Measurements from ENCODE around the gene SNRK.

Gene SNRK

DNA sequence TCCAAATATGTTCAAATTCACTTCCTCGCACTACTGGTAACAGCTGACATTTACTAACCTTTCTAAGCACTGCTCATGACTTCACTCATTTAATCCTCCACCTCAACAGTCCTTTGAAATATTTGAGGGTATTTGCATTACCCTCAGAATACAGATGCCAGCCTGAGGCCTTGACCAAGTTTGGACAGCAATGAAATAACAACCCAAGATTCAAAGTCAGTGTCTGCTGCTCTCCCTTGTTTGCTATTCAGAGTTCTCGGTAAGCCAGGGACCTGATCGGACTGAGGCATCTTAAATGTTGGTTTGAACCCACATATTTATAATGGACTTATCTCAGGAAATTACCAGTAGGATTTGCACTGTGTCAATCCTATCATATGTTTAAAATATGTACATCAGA is 19.9 kb upstream of the SNRK start:
- DNase-seq (ENCODE audit: low spot score): no peak

GRCh38 chr3:43266995-43267394 is 19.3 kb upstream of the SNRK start:
- TF ChIP-seq, protein P1, sequence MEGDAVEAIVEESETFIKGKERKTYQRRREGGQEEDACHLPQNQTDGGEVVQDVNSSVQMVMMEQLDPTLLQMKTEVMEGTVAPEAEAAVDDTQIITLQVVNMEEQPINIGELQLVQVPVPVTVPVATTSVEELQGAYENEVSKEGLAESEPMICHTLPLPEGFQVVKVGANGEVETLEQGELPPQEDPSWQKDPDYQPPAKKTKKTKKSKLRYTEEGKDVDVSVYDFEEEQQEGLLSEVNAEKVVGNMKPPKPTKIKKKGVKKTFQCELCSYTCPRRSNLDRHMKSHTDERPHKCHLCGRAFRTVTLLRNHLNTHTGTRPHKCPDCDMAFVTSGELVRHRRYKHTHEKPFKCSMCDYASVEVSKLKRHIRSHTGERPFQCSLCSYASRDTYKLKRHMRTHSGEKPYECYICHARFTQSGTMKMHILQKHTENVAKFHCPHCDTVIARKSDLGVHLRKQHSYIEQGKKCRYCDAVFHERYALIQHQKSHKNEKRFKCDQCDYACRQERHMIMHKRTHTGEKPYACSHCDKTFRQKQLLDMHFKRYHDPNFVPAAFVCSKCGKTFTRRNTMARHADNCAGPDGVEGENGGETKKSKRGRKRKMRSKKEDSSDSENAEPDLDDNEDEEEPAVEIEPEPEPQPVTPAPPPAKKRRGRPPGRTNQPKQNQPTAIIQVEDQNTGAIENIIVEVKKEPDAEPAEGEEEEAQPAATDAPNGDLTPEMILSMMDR (IDR thresholded peaks at IDR 0.05; ENCODE audit: borderline replicate concordance, control extremely low read depth, extremely low read depth, insufficient read depth, missing control alignments): no peak
- no peak for DNase-seq (ENCODE audit: low spot score)
- in situ Hi-C loops (cut with MboI; ENCODE audit: low sequenced_read_pairs, unreplicated experiment): no loop called here

More for the DNA sequence above, 19.9 kb upstream of the SNRK start:
- in situ Hi-C loops (cut with MboI; ENCODE audit: low sequenced_read_pairs, unreplicated experiment): no loop called here
- TF ChIP-seq, protein P1 (IDR thresholded peaks at IDR 0.05; ENCODE audit: borderline replicate concordance, control extremely low read depth, extremely low read depth, insufficient read depth, missing control alignments): no peak

GRCh38 chr3:43268636-43269035 is 17.7 kb upstream of the SNRK start:
- in situ Hi-C loops (cut with MboI; ENCODE audit: low sequenced_read_pairs, unreplicated experiment): no loop called here
- TF ChIP-seq, protein P1 (IDR thresholded peaks at IDR 0.05; ENCODE audit: borderline replicate concordance, control extremely low read depth, extremely low read depth, insufficient read depth, missing control alignments): no peak
- DNase-seq (ENCODE audit: low spot score): no peak

- TF ChIP-seq, protein P1 (IDR thresholded peaks at IDR 0.05; ENCODE audit: borderline replicate concordance, control extremely low read depth, extremely low read depth, insufficient read depth, missing control alignments): no peak
- in situ Hi-C loops (cut with MboI; ENCODE audit: low sequenced_read_pairs, unreplicated experiment): no loop called here
- no peak for DNase-seq (ENCODE audit: low spot score)
These were observed 16.3 kb upstream of the SNRK start for GRCh38 chr3:43270078-43270477.

DNA sequence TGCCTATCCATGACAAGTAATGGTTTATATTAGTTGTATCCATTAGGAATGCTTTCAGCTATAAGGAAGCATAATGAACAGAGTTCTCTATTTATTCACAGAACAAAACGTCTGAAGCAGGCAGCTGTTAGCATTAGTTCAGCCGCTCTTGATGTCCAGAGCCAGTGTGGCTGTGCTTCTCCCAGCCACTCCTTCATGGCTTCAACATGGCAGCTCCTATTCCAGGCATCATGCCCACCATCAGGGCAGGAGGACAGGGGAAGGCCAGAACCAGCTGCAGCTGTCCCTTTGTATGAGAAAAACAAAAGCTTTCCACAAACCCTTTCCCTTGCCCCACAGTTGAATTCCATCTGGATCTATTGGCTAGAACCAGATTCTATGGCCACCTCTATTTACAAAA is 12.9 kb upstream of the SNRK start:
- in situ Hi-C loops (cut with MboI; ENCODE audit: low sequenced_read_pairs, unreplicated experiment): no loop called here
- DNase-seq (ENCODE audit: low spot score): no peak
- TF ChIP-seq, protein P1 (IDR thresholded peaks at IDR 0.05; ENCODE audit: borderline replicate concordance, control extremely low read depth, extremely low read depth, insufficient read depth, missing control alignments): no peak

DNA sequence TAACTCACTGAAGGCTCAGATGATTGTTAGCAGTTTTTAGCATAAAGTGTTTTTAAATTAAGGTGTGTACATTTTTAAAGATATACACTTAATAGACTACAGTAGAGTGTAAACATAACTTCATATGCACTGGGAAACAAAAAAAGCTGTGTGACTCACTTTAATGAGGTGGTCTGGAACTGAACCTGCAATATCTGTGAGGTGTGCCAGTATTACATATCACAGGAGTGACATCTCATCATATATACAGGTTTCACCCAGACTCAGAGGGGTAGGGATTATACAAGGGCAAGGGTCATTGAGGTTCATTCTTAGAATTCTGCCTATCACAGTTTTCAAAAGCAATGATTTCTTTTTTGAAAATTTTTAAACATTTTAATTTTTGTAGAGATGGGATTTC is 7.3 kb upstream of the SNRK start:
- TF ChIP-seq, protein P1 (IDR thresholded peaks at IDR 0.05; ENCODE audit: borderline replicate concordance, control extremely low read depth, extremely low read depth, insufficient read depth, missing control alignments): no peak
- in situ Hi-C loops (cut with MboI; ENCODE audit: low sequenced_read_pairs, unreplicated experiment): no loop called here
- DNase-seq (ENCODE audit: low spot score): no peak

- DNase-seq (ENCODE audit: low spot score): no peak
- in situ Hi-C loops (cut with MboI; ENCODE audit: low sequenced_read_pairs, unreplicated experiment): no loop called here
- TF ChIP-seq, protein P1 (IDR thresholded peaks at IDR 0.05; ENCODE audit: borderline replicate concordance, control extremely low read depth, extremely low read depth, insufficient read depth, missing control alignments): no peak
These were observed 6.8 kb upstream of the SNRK start for GRCh38 chr3:43279532-43279931.
